ENCODE results near the gene SMOC2.
"Not testable (repeated sequence)": the region's sequence is repeated elsewhere in the genome, so short reads cannot be mapped to it uniquely, and the experiment has no call there.

SMOC2 gene

GRCh38 chr6:168546151-168546550, 105.2 kb downstream of the SMOC2 start:
- no peak for DNase-seq

DNA sequence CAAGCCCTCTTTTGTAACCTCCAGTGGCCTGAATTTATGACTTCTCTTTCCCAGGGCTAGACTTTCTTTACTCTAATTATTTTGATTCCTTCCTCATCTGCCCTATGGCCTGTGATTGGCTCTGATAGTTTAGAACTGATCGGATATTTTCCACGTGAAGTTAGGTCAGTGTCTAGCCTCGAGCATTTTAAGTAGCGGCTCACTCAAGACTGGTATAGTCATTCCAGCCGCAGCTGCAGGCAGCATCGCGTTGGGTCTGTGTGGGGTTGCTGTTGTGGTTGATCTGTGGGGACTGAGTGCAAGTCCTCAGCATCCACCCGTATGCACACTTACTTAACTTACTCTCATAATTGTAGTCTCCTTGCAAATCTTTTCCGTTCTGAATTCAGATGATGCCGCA, 105.7 kb downstream of the SMOC2 start:
- DNase-seq: no peak

DNA sequence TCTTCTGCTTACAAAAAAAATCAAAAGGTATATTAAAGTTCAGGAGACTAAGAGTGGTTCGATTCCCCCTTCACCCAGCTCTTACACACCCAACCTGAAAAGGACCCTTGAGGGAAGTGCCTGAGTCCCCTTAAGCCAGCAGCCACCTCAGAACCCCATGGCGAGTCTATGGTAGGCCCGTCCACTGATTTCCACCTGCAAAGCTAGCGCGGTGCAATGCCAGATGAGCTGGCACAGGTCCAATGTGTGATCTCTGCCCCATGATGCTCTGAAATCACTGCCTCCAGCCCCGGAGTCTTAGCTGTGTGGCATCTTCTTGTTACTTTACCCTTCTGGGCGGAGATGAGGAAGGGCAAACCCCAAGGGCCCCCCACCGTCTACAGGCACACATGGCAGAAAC, 109.3 kb downstream of the SMOC2 start:
- DNase-seq: no peak

- DNase-seq: no peak
Measured at GRCh38 chr6:168554472-168554871, 113.5 kb downstream of the SMOC2 start.

- no peak for DNase-seq
Measured at GRCh38 chr6:168554898-168555617, 114.1 kb downstream of the SMOC2 start.

DNA sequence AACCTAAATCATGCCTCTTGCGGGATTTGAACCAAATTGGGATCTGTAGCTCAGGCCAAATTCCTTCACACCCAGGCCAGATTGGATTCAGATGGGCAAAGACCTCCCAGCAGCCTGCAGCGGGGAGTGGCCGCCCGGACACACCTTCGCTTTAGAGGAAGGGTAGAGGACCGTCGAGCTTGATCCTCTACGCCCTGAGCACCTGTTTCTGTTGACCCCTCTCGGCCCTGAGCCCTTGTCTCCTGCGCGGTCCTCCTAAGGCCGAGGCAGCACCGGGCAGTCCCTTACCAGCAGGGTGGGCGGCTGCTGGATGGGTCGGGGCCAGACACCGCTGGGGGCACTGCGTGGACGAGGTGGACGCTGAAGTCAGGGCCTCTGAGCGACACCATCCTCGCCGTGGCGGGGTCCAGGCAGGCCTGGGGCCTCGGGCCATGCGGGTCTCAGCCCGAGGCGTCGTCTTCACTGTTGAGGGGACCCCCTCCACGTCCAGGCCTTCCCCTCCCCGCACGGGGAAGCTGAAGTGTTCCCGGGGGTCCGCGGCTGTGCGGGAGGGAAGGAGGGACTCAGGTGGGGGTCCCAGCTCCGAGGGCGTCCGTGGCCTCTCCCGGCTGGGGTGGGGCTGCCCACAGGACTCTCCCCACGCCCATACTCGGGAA, 114.8 kb downstream of the SMOC2 start:
- DNase-seq: no peak

- no peak for DNase-seq
Measured at GRCh38 chr6:168557512-168557911, 116.5 kb downstream of the SMOC2 start.

DNA sequence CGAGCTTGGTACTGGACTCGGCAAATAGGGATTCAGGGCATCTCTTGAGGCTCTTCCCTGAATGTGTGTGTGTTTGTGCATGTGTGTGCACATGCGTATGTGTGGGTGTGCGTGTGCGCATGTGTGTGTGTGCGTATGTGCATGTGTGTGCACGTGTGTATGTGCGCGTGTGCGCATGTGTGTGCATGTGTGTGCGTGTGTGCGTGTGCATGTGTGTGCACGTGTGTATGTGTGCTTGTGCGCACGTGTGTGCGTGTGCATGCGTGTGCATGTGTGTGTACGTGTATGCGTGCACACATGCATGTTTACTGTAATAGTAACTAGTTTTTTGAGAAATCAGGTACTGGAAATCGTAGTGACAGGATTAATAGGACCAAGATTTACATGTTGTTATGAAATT, 117.7 kb downstream of the SMOC2 start:
- no peak for DNase-seq

- no peak for DNase-seq
Measured at GRCh38 chr6:168559574-168560098, 118.7 kb downstream of the SMOC2 start.

GRCh38 chr6:168560126-168560525, 119.1 kb downstream of the SMOC2 start:
- no peak for DNase-seq

DNA sequence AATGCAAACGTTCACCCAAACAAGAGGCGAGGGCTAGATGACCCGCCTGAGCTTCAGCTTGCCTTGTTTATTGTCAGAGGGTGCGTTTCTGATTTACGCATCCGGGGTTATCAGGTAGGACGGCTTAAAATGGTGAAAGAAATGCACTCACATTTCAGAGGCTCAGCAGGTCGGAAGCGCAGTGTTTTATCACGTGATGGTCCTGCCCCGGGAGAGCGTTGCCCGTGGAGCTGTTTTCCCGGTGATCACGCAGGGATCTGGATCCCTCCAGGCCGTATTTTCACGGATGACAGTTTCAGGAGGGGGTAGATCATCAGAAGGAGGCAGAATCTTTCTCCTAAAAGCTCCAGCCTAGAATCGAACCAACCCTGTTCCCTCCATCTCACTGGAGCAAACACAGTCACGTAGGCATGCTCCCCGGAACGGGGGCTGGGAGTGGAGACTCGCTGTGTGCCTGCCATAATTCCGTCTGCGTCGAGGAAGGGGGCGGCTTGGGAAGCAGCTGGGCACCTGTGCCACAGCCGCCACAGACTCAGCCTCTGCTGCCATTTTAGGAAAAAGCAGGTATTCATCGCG, 121.7 kb downstream of the SMOC2 start:
- DNase-seq: no peak

DNA sequence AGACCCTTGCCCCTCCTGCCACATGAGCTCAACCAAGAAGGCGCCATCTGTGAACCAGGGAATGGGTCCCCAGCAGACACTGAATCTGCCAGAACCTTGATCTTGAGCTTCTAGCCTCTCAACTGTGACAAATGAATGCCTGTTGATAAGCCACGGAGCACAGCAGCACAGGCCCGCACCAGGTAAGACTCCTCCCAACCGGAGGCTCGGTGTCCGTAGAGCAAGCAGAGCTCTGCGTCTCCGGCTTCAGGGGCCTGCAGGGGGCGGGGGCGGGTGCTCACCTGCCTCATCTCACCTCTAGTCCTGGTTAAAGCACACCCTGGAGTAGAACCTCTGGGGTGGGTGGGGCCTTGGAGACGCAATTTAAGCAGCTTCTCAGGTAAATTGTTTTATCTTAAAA, 122.7 kb downstream of the SMOC2 start:
- DNase-seq: no peak

GRCh38 chr6:168565112-168565511, 124.1 kb downstream of the SMOC2 start:
- DNase-seq: no peak

GRCh38 chr6:168570211-168570610, 129.2 kb downstream of the SMOC2 start:
- no peak for DNase-seq

GRCh38 chr6:168571268-168571667, 130.3 kb downstream of the SMOC2 start:
- no peak for DNase-seq

DNA sequence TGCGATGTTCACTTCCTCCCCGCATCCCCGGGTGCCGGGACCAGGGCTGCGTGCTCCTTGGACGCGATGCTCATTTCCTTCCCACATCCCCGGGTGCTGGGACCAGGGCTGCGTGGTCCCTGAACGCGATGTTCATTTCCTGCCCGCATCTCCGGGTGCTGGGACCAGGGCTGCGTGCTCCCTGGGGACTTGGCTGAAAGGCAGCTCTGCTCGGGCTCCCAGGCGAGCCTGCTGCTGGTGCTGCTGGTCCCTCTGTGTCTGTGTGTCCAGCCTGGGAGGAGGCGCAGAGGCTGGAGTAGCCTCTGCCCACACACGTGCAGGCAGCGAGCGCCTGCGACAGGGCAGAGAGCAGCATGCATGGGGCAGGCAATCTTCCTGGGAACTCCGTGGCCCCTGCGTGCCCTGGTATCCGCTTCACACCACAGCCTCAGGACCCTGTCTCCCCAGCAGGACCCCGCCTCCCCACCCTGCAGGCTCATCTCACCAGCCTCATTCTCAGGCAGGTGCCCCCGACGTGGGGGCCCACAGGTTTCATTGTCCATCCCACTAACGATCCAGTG, 132.4 kb downstream of the SMOC2 start:
- DNase-seq: not testable (repeated sequence)

DNA sequence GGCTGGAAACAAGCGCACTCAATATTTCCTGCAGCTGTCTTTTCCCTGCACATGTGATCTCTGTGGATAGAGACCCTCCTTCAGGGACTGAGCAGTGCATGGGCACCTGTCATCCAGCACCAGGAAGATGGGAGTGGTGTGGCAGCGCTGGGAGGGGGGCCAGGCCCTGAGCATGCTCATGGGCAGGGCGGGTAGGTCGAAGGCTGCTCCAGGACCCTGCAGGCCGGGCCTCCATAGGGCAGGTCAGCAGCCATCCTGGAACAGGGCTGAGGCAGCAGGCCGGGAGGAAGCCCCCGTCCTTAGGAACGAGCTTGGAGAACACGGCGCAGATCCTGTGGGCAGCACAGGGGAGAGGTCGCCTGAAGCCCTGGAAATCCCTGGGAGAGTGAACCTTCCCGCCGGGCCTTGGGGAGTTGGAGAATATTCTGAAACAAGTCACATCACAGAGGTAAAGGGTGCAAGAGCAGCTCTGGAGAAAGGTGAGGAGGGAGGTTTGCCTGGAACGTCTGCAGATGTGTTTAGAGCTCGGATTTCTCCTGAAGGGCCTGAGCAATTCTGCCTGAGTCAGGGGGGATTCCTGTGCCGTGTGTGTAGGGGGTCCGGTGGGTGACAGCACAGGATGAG, 133.2 kb downstream of the SMOC2 start:
- DNase-seq: no peak

DNA sequence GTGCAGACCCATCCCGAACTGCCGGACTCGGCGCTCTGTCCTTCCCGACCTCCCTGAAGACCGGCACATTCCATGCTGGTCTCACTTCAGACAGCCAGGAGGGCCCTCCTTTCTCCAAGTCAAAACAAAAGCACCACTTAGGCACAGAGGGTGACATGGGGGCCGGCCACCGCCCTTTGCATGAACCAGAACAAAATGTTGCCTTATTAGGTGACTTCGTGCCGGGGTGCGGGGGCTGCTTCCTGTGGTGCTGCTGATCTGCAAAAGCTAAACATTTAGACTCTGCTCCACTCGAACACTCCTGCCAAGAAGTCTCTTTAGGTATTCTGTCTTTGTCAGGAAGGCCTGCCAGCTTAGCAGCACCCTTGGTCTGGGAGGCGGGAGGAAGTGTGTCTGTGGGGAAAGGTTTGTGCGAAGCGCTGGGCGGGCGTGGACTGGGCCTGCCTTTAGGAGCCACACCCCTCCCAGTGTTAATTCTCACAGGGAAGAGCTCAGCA, 133.8 kb downstream of the SMOC2 start:
- DNase-seq: no peak

DNA sequence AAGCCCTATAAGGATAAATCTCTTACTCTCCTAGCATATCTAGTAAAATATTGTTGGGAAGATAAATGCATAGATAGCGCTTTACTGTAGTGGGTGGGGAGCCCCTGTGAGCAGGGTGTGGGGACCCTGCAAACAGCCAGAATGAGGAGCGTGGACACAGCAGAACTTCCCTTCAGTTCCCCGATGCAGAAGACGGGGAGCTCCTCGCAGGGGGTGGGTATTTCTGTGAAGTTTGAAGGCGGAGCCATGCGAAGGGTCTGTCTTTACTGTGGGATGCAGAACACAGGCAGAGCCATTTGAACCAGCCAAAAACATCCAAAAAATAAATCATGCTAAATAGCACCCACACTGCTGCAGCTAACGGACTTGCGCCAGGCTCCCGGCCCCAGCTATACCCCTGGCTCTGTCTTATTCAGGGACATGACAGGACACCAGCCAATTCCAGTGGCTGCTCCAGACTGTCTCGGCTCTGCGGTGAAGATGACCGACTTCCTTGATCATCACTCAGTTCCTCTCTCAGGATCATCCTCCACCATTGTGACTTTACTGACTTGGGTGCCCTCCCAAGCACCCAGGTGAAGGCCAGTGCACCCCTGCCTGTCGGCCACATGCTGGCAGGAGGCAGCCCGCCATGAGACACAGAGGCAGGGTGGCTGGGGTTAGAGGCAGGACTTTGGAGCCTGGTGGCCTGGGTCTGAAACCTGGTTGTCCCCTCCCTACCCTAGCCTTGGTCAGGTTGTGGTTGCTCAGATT, 134.5 kb downstream of the SMOC2 start:
- DNase-seq: no peak

GRCh38 chr6:168576388-168576787, 135.4 kb downstream of the SMOC2 start:
- no peak for DNase-seq

DNA sequence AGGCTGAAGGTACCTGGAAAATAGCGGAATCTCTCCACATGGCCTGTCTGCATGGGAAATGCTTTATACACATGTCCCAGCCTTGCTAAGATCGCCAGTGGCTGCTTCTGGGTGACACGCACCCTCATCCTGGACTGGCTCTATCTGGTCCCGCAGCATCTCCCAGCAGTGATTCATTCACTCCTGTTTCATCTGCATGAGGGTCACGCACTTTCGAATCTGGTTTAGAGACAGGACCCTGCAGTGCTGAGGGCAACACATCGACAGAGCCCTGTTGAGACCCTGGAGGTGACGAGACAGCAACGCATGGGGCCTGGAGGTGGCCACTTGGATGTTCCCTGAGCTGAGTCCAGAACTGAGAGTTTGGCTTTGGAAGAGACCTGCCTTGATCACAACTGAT, 136.5 kb downstream of the SMOC2 start:
- no peak for DNase-seq

DNA sequence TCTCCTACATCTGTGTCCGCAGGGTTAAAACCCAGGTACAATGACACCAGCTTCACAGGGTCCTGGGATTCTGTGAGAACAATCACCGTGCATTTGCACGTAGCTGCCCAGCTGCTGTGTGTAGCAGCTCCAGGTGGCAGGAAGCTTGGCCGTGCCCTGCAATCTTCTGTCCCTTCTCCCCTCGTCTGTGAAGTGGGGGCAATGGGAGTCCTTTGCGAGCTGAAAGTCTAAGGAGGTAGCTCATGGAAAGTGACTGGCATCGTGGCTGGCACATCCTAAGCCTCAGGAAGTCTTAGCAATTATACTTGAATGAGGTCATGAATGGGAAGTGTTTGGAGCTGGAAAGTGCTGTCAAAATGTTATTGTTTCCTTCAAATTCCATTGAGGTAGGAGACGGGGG, 137.1 kb downstream of the SMOC2 start:
- DNase-seq: no peak
